AG08395 (cell line): ENCODE measurements around the gene SLC12A9.
"Not testable (repeated sequence)": the region's sequence is repeated elsewhere in the genome, so short reads cannot be mapped to it uniquely, and the experiment has no call there.

ENCODE experiments used
- DNase-seq: peaks from one replicate; pipeline ENCODE4 v3.0.0; 2012; ENCODE audit warnings: mixed read lengths, low spot score

Gene SLC12A9

GRCh38 chr7:100826514-100827329, 25.8 kb upstream of the SLC12A9 start:
- DNase-seq: no peak

- DNase-seq: peak; percentile 84
These were observed 24.9 kb upstream of the SLC12A9 start, which contains the start of gene EPHB4 for GRCh38 chr7:100827330-100828226. EPHB4 (minus strand) TSS chr7:100827523; CDS start chr7:100827030, 493 bp downstream.

- DNase-seq: no peak
These were observed 23.3 kb upstream of the SLC12A9 start for GRCh38 chr7:100829150-100829716.

GRCh38 chr7:100830396-100830795, 22.1 kb upstream of the SLC12A9 start:
- no peak for DNase-seq

GRCh38 chr7:100832281-100832633, 20.3 kb upstream of the SLC12A9 start:
- DNase-seq: no peak

- no peak for DNase-seq
These were observed 16.4 kb upstream of the SLC12A9 start for GRCh38 chr7:100835903-100836811.

GRCh38 chr7:100836812-100837098, 15.8 kb upstream of the SLC12A9 start:
- DNase-seq: no peak

GRCh38 chr7:100837099-100837836, 15.2 kb upstream of the SLC12A9 start:
- peak; percentile 94 for DNase-seq

- DNase-seq: no peak
These were observed 13.2 kb upstream of the SLC12A9 start for GRCh38 chr7:100839361-100839760.

- no peak for DNase-seq
These were observed 11.9 kb upstream of the SLC12A9 start for GRCh38 chr7:100840470-100841100.

- DNase-seq: no peak
These were observed 5.2 kb upstream of the SLC12A9 start for GRCh38 chr7:100847360-100847759.

- no peak for DNase-seq
These were observed 1.8 kb downstream of the SLC12A9 start for GRCh38 chr7:100854146-100854895.

GRCh38 chr7:100854899-100855298, 2.4 kb downstream of the SLC12A9 start:
- not testable (repeated sequence) for DNase-seq

GRCh38 chr7:100855515-100855914, 3.0 kb downstream of the SLC12A9 start:
- DNase-seq: no peak

- DNase-seq: no peak
These were observed 4.4 kb downstream of the SLC12A9 start for GRCh38 chr7:100856871-100857282.

- no peak for DNase-seq
These were observed 7.3 kb downstream of the SLC12A9 start for GRCh38 chr7:100859856-100860255.

- DNase-seq: no peak
These were observed 8.4 kb downstream of the SLC12A9 start for GRCh38 chr7:100860702-100861615.

GRCh38 chr7:100861616-100861985, 9.1 kb downstream of the SLC12A9 start:
- no peak for DNase-seq
